ENCODE measurements around the gene RALGAPB.
A peak's percentile ranks its signal among the peaks of the same experiment; 100 is the strongest.

DNA sequence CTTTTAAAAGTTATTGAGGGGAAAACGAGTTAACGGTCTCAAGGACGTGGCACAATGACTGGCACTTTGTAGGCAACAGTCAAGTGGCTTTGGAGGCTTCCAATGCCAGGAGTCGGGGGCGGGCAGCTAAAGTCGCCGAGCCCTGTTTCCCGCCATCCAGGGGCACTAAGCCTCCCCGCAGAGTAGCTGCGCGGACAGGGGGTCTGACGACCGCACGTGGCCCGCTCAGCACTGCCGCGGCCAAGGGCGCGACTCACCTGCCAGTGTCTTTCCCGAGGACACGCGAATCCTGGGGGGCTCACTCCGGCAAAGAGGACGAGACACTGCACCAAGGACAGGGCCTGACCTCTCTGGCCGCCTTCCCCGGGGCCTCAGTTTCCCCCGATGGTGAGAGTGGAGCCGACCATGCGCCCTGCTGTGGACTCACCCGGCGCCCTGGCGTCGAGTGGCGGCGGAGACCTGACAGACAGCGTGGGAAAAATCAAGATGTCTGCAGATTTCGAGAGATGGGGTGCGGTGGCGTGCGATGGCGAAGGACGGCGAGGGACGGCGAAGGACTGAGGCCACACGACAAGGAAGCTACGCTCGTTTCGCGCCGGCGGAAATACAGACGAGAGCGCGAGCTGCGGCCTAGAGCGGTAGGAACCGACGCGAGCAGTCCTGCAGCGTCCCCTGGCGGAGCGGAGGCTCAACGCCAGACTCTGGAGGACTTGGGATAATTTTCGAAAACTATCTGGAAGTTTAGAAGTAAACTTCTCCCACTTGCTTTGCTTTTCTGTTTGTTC lies 37.7 kb upstream of the RALGAPB start, which contains the start of gene SNHG17:
- TF ChIP-seq POLR2AphosphoS5 (IDR thresholded peaks at IDR 0.05) (peak; percentile 96 to 98 (median 97)), POLR2A (IDR thresholded peaks at IDR 0.05) (peak; percentile 31 to 60 (median 41))
- TF ChIP-seq, protein P1, sequence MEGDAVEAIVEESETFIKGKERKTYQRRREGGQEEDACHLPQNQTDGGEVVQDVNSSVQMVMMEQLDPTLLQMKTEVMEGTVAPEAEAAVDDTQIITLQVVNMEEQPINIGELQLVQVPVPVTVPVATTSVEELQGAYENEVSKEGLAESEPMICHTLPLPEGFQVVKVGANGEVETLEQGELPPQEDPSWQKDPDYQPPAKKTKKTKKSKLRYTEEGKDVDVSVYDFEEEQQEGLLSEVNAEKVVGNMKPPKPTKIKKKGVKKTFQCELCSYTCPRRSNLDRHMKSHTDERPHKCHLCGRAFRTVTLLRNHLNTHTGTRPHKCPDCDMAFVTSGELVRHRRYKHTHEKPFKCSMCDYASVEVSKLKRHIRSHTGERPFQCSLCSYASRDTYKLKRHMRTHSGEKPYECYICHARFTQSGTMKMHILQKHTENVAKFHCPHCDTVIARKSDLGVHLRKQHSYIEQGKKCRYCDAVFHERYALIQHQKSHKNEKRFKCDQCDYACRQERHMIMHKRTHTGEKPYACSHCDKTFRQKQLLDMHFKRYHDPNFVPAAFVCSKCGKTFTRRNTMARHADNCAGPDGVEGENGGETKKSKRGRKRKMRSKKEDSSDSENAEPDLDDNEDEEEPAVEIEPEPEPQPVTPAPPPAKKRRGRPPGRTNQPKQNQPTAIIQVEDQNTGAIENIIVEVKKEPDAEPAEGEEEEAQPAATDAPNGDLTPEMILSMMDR (IDR thresholded peaks at IDR 0.05 in 8 of 11, conservative IDR thresholded peaks at IDR 0.05 in 3 of 11), result peak; percentile 97 to 100 (median 99)

All from spleen (tissue), 7 donors.